Frontal cortex (tissue), 1 donor: ENCODE data around the gene MEIKIN. TPM values are rescaled to one million over a fixed set of nuclear protein-coding genes. Genes with fewer than 3 reads are reported as not detected.

Experiments
- total RNA-seq: library from RNA; depleted of rRNA; stranded (reverse); fragments of >200 nt; gene quantifications from one replicate; pipeline ENCODE4 v1.2.3, GENCODE V29; 2014

MEIKIN gene
- total RNA-seq, 1 donor from 2014 or later, result not detected

Other genes with a start within 250 kb of the MEIKIN start
- gene FNIP1, start 148.6 kb downstream of the MEIKIN start, total RNA-seq, result 54.2 TPM
- gene ACSL6, start 66.0 kb upstream of the MEIKIN start, total RNA-seq, result 34.2 TPM
- gene IL3, start 115.0 kb upstream of the MEIKIN start, total RNA-seq, result not detected
- gene CSF2, start 128.1 kb upstream of the MEIKIN start, total RNA-seq, result not detected